GM12872 (cell line): Measurements from ENCODE around the gene ARL3.
A peak's percentile ranks its signal among the peaks of the same experiment; 100 is the strongest.

Experiments
- TF ChIP-seq, protein P1 (sequence below): IDR thresholded peaks from 3 replicates; pipeline ENCODE4 v1.5.1; 2011; ENCODE audit warnings: low read depth, mild to moderate bottlenecking, low read length, moderate library complexity; ENCODE audit not compliant: insufficient read depth

The ARL3 gene

DNA sequence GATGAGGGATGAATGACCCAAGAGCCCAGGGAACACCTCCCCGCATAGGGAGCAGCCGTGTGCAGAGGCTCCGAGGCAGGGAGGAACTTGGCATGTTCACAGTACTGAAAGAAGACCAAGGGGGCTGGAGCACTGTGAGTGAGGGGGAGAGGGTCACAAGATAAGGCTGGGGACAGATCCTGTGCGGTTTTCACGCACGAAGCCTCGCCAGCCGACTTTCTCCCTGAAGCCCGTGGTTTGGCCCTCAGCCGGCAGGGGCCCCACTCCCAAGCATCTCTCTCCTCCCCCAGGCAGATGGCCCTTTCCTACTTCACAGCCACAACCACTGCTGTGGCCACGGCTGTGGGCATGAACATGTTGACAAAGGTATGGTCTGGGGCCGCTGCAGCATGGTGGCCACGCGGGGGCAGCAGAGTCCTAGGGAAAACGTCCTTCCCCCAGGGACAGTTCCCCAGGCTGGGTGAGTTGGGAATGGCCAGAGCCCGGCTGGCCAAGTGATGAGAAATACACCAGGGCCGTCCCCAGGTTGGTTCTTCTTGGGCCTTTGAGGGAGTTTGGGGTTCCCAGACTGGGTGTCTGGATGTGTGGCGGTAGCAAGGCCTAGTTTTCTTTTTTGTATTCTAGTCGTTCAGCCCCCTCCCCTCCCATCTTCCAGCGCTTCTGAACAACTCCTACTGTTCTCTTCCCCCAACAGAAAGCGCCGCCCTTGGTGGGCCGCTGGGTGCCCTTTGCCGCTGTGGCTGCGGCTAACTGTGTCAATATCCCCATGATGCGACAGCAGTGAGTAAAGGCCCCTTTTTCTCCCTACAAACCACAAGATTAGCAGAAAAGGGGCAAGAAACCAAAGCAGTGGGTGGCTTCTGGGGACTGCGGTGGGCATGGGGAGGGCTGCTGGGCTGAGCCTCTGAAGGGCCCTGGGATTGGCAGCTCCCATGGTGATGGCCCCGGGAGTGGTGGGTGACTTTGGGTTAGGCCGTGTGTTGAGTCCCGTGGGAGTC, 15.1 kb upstream of the ARL3 start:
- TF ChIP-seq, protein P1, sequence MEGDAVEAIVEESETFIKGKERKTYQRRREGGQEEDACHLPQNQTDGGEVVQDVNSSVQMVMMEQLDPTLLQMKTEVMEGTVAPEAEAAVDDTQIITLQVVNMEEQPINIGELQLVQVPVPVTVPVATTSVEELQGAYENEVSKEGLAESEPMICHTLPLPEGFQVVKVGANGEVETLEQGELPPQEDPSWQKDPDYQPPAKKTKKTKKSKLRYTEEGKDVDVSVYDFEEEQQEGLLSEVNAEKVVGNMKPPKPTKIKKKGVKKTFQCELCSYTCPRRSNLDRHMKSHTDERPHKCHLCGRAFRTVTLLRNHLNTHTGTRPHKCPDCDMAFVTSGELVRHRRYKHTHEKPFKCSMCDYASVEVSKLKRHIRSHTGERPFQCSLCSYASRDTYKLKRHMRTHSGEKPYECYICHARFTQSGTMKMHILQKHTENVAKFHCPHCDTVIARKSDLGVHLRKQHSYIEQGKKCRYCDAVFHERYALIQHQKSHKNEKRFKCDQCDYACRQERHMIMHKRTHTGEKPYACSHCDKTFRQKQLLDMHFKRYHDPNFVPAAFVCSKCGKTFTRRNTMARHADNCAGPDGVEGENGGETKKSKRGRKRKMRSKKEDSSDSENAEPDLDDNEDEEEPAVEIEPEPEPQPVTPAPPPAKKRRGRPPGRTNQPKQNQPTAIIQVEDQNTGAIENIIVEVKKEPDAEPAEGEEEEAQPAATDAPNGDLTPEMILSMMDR = peak; percentile 89

DNA sequence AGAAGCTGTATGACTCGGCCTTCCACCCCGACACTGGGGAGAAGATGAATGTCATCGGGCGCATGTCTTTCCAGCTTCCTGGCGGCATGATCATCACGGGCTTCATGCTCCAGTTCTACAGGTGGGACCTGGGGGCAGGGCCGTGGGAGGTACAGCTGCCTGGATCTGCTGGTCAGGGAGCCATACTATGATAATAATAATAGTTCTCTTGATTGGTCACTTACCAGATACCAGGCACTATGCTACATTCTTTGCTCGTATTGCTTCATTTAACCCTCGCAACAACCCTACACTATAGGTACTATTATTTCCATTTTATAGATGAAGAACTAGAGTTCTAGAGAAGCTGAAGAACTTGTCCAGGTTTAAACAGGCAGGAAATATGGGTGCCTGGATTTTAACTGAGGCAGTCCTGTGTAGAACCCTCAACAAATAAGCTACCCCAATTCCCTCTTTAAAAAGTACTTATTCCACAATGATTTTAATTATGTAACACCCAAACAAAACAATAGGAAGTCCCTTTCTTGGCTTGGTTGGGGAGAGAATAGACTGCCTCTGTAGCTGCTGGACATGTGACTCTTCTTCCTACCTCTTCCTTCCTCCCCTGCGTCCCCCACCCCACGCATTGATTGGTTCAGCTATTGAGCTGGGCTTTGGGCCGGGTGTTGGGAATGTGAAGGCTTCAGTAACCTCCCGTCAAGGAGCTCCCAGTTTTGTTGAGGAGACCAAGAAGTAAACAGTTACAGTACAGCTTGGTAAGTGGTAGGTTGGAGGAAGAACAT, 13.0 kb upstream of the ARL3 start:
- TF ChIP-seq, protein P1 = no peak

DNA sequence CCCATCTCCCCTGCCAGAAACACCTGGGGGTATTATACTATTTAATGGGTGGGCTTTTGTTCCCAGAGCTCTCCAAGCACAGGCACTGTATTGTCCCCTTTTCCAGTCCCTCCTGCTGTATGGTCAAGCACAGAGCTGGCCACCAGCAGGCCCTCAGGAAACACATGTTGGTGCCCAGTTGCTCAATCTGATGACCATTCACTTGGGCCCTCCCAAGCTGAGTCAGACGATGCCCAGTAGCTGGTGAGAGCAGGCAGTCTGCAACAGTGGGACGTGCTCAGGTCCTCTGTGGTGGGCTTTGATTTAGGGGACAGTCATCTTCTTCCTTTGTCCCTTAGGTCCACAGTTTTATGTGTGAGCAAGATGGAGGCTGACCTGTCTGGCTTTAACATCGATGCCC, 12.1 kb upstream of the ARL3 start:
- TF ChIP-seq, protein P1 = no peak

DNA sequence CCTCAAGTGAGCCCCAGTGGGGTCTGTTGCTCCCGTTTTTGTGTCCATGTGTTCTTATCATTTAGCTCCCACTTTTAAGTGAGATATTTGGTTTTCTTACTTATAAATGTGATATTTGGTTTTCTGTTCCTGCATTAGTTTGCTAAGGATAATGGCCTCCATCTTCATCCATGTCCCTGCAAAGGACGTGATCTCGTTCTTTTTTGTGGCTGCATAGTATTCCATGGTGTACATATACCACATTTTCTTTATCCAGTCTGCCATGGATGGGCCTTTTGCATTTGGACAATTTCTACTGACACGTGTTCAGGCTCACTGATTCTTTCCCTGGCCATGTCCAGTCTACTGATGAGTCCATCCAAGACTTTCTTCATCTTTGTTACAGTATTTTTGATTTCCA, 9.8 kb upstream of the ARL3 start:
- TF ChIP-seq, protein P1 = no peak

DNA sequence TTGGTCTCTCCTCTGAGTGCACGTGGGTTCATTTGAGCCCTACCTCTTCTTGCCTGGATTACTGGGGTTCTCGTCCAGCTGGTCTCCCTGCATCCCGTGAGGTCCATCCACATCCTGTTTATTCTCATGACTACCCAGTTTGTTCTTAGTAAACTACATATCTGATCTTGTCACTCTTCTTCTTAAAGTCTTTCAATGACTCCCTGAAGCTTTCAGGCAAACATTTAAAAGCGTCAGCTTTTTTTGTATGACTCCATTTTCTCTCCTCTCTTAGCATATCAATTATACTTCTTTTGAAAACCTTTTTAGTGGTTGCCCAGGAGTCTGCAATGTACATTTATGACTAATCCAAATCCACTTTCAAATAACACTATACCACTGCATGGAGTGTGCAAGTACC, 7.8 kb upstream of the ARL3 start:
- TF ChIP-seq, protein P1 = no peak

DNA sequence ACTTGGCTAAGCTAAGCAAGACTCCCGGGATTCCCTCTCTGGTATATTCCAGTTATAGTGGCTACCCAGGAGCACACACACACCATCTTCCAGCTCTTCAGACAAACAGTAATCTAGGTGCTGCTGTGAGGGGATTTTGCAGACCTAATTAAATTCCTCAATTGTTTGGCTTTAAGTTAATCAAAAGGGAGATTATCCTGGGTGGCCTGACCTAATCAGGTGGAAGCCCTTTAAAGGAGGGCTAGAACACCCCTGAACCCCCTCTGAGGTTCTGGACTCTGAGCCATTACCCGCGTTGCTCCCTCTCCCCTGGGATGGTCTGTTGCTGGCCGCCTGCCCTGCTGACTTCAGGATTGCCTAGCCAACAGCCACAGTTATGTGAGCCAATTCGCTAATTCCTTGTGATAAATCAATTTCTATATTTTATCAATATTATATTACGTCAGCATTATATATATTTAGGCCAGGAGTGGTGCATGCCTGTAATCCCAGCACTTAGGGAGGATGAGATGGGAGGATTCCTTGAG, 6.6 kb upstream of the ARL3 start:
- TF ChIP-seq, protein P1 = no peak

DNA sequence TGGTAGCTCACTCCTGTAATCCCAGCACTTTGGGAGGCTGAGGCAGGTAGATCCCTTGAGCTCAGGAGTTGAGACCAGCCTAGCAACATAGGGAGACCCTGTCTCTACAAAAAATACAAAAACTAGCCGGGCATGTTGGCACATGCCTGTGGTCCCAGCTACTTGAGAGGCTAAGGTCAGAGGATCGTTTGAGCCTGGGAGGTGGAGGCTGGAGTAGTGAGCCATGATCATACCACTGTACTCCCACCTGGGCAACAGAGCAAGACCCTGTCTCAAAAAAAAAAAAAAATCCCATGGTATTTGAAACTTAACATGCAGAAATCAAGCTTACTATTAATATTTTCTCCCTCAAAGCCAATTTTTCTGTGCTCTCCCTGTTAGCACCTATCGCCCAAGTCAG, 6.1 kb upstream of the ARL3 start:
- TF ChIP-seq, protein P1 = no peak
